Activated CD4-positive, alpha-beta memory T cell treated with anti-CD3 and anti-CD28 coated beads for 36 hours (primary cell): ENCODE measurements around the gene HOXB6. TPM values are rescaled to one million over a fixed set of nuclear protein-coding genes. Genes with fewer than 3 reads are reported as not detected.

Experiments
- CTCF ChIA-PET: fragments of 350-600 bp; sonication (Branson Sonifier 250); formaldehyde crosslinking; loops from one replicate; lab custom pipeline; 2021; ENCODE audit warnings: antibody characterized with exemption, inconsistent platforms; lab: Charles Lee
- POLR2A ChIA-PET: fragments of 350-600 bp; sonication (Branson Sonifier 250); formaldehyde crosslinking; loops from one replicate; lab custom pipeline; 2021; ENCODE audit warnings: antibody characterized with exemption; lab: Charles Lee
- DNase-seq: peaks from one replicate; pipeline ENCODE4 v3.0.0-alpha.2; 2020
- H3K27ac Mint-ChIP-seq: one replicate; pipeline ENCODE4 v1.8.0; 2021; ENCODE audit warnings: mixed read lengths
- H3K27me3 Mint-ChIP-seq: one replicate; pipeline ENCODE4 v1.8.0; 2021; ENCODE audit warnings: mixed read lengths
- H3K36me3 Mint-ChIP-seq: one replicate; pipeline ENCODE4 v1.8.0; 2021; ENCODE audit warnings: mixed read lengths
- H3K4me1 Mint-ChIP-seq: one replicate; pipeline ENCODE4 v1.8.0; 2021; ENCODE audit warnings: low read depth, mixed read lengths
- H3K4me3 Mint-ChIP-seq: one replicate; pipeline ENCODE4 v1.8.0; 2021; ENCODE audit warnings: mild to moderate bottlenecking, mixed read lengths
- H3K9me3 Mint-ChIP-seq: one replicate; pipeline ENCODE4 v1.8.0; 2021; ENCODE audit warnings: mixed read lengths
- intact Hi-C: fragments of 100-400 bp; cut with micrococcal nuclease; formaldehyde crosslinking; loops from one replicate; pipeline ENCODE4 v1.15.1; 2023
- total RNA-seq, 2 experiments: library from RNA; stranded (reverse); gene quantifications; one replicate each; pipeline ENCODE4 v1.2.3, GENCODE V29; 2021

HOXB6 gene
- total RNA-seq, 2 experiments from 2014 or later: 0.21 to 0.22 TPM

GRCh38 chr17:48594538-48595277 lies 10.1 kb downstream of the HOXB6 start:
- peaks cover 75% of the 10 kb centered on the region for H3K27me3 Mint-ChIP-seq
- H3K27ac Mint-ChIP-seq: no peak overlapping the region
- no peaks in the 10 kb centered on the region for H3K36me3 Mint-ChIP-seq
- H3K9me3 Mint-ChIP-seq: no peaks in the 10 kb centered on the region
- ChIA-PET CTCF (interaction anchor here (0.6 to 6.0 kb wide), 13 partner anchors 20 to 1156 kb away, joined by 3 to 94 read pairs (median 4); no protein-coding TSS in a partner anchor), POLR2A (no interaction called here)
- H3K4me3 Mint-ChIP-seq: no peak overlapping the region
- no peak for DNase-seq
- H3K4me1 Mint-ChIP-seq: peaks cover 30% of the 10 kb centered on the region
- intact Hi-C loops: loop anchor here (5.0 kb wide), 1 partner anchor 567 kb away; no protein-coding TSS in a partner anchor

GRCh38 chr17:48593840-48594537 lies 10.8 kb downstream of the HOXB6 start:
- peaks cover 73% of the 10 kb centered on the region for H3K27me3 Mint-ChIP-seq
- H3K36me3 Mint-ChIP-seq: no peaks in the 10 kb centered on the region
- CTCF ChIA-PET: interaction anchor here (0.6 to 6.0 kb wide), 39 partner anchors 19 to 569 kb away, joined by 3 to 94 read pairs (median 7); partner anchors contain the start of genes HOXB8, HOXB9 and SNX11
- H3K27ac Mint-ChIP-seq: no peak overlapping the region
- POLR2A ChIA-PET: no interaction called here
- no peaks in the 10 kb centered on the region for H3K9me3 Mint-ChIP-seq
- intact Hi-C loops: loop anchor here (1.0 to 5.0 kb wide), 3 partner anchors 257 to 567 kb away; no protein-coding TSS in a partner anchor
- peak overlapping the region; percentile 72 for H3K4me3 Mint-ChIP-seq
- peak; percentile 88 for DNase-seq
- H3K4me1 Mint-ChIP-seq: peaks cover 31% of the 10 kb centered on the region

GRCh38 chr17:48593126-48593829 lies 11.5 kb downstream of the HOXB6 start, which contains the start of gene HOXB5:
Gene HOXB5 (minus strand): TSS chr17:48593779. CDS start chr17:48593682, 97 bp downstream.
- Mint-ChIP-seq H3K9me3 (no peaks in the 10 kb centered on the region), H3K27ac (no peak within 1 kb of the TSS), H3K4me1 (peaks cover 27% of the 10 kb centered on the region), H3K27me3 (peaks cover 71% of the 10 kb centered on the region), H3K4me3 (peak within 1 kb of the TSS; percentile 72), H3K36me3 (no peaks in the 10 kb centered on the region)
- CTCF ChIA-PET: interaction anchor here (0.6 to 6.0 kb wide), 70 partner anchors 14 to 568 kb away, joined by 3 to 94 read pairs (median 5); partner anchors contain the start of genes HOXB8, HOXB9 and SNX11
- POLR2A ChIA-PET: interaction anchor here (0.9 kb wide), 1 partner anchor 30 kb away, joined by 3 read pairs; no protein-coding TSS in a partner anchor
- DNase-seq: no peak
- intact Hi-C loops: loop anchor here (1.0 to 5.0 kb wide), 3 partner anchors 256 to 566 kb away; no protein-coding TSS in a partner anchor

- intact Hi-C loops: loop anchor here (2.0 to 5.0 kb wide), 2 partner anchors 256 to 565 kb away; no protein-coding TSS in a partner anchor
- CTCF ChIA-PET: interaction anchor here (0.6 to 6.0 kb wide), 59 partner anchors 15 to 567 kb away, joined by 3 to 94 read pairs (median 5); partner anchors contain the start of genes HOXB8 and HOXB9
Observed at GRCh38 chr17:48592577-48592976, 12.2 kb downstream of the HOXB6 start.

GRCh38 chr17:48592057-48592514 lies 12.7 kb downstream of the HOXB6 start:
- Mint-ChIP-seq H3K27ac (no peak overlapping the region), H3K4me1 (peaks cover 16% of the 10 kb centered on the region)
- POLR2A ChIA-PET: no interaction called here

More at GRCh38 chr17:48592577-48592976, 12.2 kb downstream of the HOXB6 start:
- H3K4me1 Mint-ChIP-seq: peaks cover 21% of the 10 kb centered on the region
- H3K27ac Mint-ChIP-seq: no peak overlapping the region
- no peaks in the 10 kb centered on the region for H3K36me3 Mint-ChIP-seq
- peak overlapping the region; percentile 40 for H3K4me3 Mint-ChIP-seq
- H3K9me3 Mint-ChIP-seq: no peaks in the 10 kb centered on the region
- POLR2A ChIA-PET: interaction anchor here (0.9 kb wide), 1 partner anchor 31 kb away, joined by 3 read pairs; no protein-coding TSS in a partner anchor
- peaks cover 72% of the 10 kb centered on the region for H3K27me3 Mint-ChIP-seq
- DNase-seq: no peak

DNA sequence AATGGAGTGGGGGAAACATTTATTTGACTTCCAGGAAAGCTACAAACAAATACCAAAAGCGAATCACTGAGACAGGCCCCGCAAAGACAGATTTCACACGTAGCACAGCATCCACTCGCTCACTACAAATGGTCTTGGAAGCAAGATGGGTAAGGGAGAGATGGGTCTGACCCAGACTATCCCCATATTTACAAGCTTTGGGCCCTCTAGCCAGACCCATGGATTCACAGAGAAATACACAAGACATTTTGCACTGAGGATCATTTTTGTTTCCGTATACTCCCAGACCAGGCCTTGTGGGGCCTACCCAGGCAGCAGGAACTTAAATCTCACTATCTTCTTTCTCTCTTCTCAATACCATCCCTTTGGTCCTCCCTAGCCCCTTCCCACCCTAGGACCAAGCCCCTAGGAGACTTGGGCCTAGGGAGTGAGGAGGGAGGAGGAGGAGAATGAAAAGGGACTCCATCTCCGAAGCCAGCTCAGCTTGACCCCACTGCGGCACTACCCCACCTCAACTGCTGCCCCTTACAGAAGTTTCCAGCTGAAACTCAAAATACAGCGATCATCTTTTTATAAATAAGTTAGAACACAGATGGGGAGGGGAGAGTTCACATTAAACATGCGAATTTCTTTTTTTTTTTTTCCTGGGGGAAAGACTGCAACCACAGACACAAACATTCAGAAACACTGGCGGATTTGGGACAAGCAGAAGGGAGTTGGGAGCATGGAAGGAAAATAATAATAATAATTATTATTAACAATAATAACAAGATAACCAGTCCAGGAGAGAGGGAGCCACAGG lies 13.3 kb downstream of the HOXB6 start:
- CTCF ChIA-PET: interaction anchor here (2.1 to 6.0 kb wide), 7 partner anchors 99 to 327 kb away, joined by 11 to 94 read pairs (median 34); no protein-coding TSS in a partner anchor
- DNase-seq: no peak
- Mint-ChIP-seq H3K27ac (no peak overlapping the region), H3K27me3 (peaks cover 74% of the 10 kb centered on the region), H3K4me1 (peaks cover 12% of the 10 kb centered on the region), H3K9me3 (no peaks in the 10 kb centered on the region), H3K4me3 (no peak overlapping the region), H3K36me3 (no peaks in the 10 kb centered on the region)
- POLR2A ChIA-PET: no interaction called here
- intact Hi-C loops: loop anchor here (2.0 to 5.0 kb wide), 2 partner anchors 255 to 564 kb away; no protein-coding TSS in a partner anchor

More at GRCh38 chr17:48592057-48592514, 12.7 kb downstream of the HOXB6 start:
- no peak overlapping the region for H3K4me3 Mint-ChIP-seq
- no peaks in the 10 kb centered on the region for H3K9me3 Mint-ChIP-seq
- intact Hi-C loops: loop anchor here (2.0 to 5.0 kb wide), 2 partner anchors 255 to 565 kb away; no protein-coding TSS in a partner anchor
- peaks cover 74% of the 10 kb centered on the region for H3K27me3 Mint-ChIP-seq
- H3K36me3 Mint-ChIP-seq: no peaks in the 10 kb centered on the region
- DNase-seq: no peak
- CTCF ChIA-PET: interaction anchor here (1.3 to 6.0 kb wide), 17 partner anchors 15 to 328 kb away, joined by 3 to 94 read pairs (median 11); partner anchors contain the start of gene HOXB8

- Mint-ChIP-seq H3K27ac (no peak overlapping the region), H3K4me3 (no peak overlapping the region), H3K27me3 (peaks cover 76% of the 10 kb centered on the region), H3K4me1 (peaks cover 16% of the 10 kb centered on the region), H3K36me3 (no peaks in the 10 kb centered on the region), H3K9me3 (no peaks in the 10 kb centered on the region)
- CTCF ChIA-PET: interaction anchor here (0.6 to 4.6 kb wide), 2 partner anchors 98 to 239 kb away, joined by 4 to 37 read pairs; no protein-coding TSS in a partner anchor
- intact Hi-C loops: loop anchor here (5.0 kb wide), 1 partner anchor 563 kb away; no protein-coding TSS in a partner anchor
- POLR2A ChIA-PET: no interaction called here
- DNase-seq: no peak
Observed at GRCh38 chr17:48590607-48591161, 14.1 kb downstream of the HOXB6 start.

DNA sequence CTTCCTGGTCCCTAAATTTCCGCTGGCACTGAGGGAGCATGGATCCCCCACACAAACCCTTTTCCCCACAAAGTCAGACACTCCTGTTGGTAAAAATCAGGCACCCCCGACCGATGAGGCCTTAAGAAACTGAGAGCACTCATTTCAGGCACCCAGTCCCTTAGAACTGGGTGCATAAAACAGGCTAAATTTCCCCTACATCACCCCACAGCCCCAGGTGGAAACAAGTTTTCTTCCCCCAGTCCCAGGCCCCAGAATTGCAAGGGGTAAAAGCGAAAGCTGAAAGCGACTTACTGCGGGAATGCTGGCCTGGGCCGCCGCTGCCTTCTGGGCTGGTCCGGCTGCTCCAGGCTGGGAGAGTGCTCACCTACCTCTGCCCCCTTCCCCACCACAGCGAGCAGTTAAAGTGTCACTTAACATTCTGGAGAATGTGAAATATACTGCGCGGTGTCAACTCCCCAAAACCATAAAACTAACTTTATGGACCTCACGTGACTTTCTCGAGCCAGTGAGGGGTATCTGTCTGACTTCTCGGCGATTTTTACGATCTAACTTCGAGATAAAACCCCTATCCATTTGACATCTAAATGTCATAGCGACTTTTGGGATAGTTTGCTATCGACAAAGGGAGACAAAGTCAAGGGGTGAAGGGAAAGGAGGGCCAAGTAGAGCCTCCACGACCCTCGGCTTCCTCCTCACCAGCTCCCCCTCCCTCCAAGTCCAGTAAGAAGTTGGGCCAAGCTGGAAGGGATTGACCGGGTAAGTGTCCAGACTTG lies 14.8 kb downstream of the HOXB6 start, which contains the start of gene HOXB3:
Gene HOXB3 (minus strand): TSS at position 411 of the 776 bp plus-strand sequence. CDS start 37,767 bp downstream, outside the sequence.
- H3K9me3 Mint-ChIP-seq: no peaks in the 10 kb centered on the region
- intact Hi-C loops: loop anchor here (5.0 kb wide), 1 partner anchor 563 kb away; no protein-coding TSS in a partner anchor
- peaks cover 22% of the 10 kb centered on the region for H3K4me1 Mint-ChIP-seq
- no peak within 1 kb of the TSS for H3K4me3 Mint-ChIP-seq
- H3K27ac Mint-ChIP-seq: no peak within 1 kb of the TSS
- peaks cover 74% of the 10 kb centered on the region for H3K27me3 Mint-ChIP-seq
- DNase-seq: no peak
- POLR2A ChIA-PET: no interaction called here
- CTCF ChIA-PET: interaction anchor here (0.6 to 4.6 kb wide), 4 partner anchors 89 to 238 kb away, joined by 4 to 37 read pairs (median 9); no protein-coding TSS in a partner anchor
- no peaks in the 10 kb centered on the region for H3K36me3 Mint-ChIP-seq

DNA sequence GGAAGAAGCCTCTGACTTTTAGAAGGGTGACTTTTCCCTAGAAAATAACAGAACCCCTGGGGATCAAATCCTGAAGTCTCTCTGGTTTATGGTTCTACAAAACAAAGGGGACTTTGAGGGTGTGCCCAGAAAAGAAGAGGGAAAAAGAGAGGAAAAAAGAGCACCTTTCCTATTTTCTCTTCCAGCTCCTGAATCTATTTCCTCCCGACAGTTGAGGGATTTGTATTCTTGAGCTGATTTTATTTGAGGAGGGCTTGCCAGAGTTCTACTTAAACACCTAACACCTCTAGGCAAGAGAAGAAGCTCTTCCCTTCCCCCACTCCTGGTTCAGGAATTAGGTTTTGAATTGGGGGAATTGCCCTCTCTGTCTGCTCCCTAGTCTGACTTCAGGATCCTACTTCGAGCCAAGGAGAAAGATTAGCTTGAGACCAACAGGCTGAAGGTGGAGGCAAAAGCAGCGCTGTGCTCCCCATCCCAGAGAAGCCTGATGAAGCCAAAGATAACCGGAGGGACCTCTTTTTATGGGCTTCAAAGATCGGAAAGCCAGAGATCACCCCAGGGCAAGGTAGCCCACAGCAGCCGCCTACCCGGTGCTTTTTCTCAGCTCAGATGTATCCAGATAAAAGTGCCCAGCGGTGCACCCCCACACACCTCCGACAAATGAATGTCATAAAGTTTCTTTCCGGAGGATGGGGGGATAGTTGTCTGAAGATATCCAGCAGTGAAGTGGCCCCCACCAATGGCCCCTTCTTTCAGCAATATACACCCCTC lies 15.5 kb downstream of the HOXB6 start:
- POLR2A ChIA-PET: no interaction called here

More for the DNA sequence above, 15.5 kb downstream of the HOXB6 start:
- no peak overlapping the region for H3K27ac Mint-ChIP-seq
- intact Hi-C loops: no loop called here
- no peaks in the 10 kb centered on the region for H3K36me3 Mint-ChIP-seq
- H3K4me3 Mint-ChIP-seq: no peak overlapping the region
- H3K27me3 Mint-ChIP-seq: peaks cover 74% of the 10 kb centered on the region
- H3K9me3 Mint-ChIP-seq: no peaks in the 10 kb centered on the region
- CTCF ChIA-PET: interaction anchor here (1.0 to 3.2 kb wide), 5 partner anchors 12 to 238 kb away, joined by 3 to 14 read pairs (median 9); no protein-coding TSS in a partner anchor
- H3K4me1 Mint-ChIP-seq: peaks cover 24% of the 10 kb centered on the region
- no peak for DNase-seq
